T-helper 17 cell (primary cell): ENCODE data around the gene MYCBP2. TPM values are rescaled to one million over a fixed set of nuclear protein-coding genes. Genes with fewer than 3 reads are reported as not detected.
"Not testable (repeated sequence)": the region's sequence is repeated elsewhere in the genome, so short reads cannot be mapped to it uniquely, and the experiment has no call there.

Experiments
- ATAC-seq: fragments of 150-1000 bp; cut with Tn5 transposase; 2 replicates; pipeline ENCODE4 v1.10.0; 2021; ENCODE audit warnings: mild to moderate bottlenecking, moderate library complexity
- DNase-seq, 3 donors: peaks; one replicate each; pipeline versions ENCODE4 v3.0.0 to v3.0.0-alpha.2; 2020 to 2021
- H3K9me3 ChIP-seq: one replicate; pipeline ENCODE4 v1.7.0; 2013; ENCODE audit warnings: low read length, mild to moderate bottlenecking; ENCODE audit not compliant: control insufficient read depth, poor library complexity, severe bottlenecking
- H3K27ac Mint-ChIP-seq: one replicate; pipeline ENCODE4 v1.8.0; 2022; ENCODE audit warnings: mild to moderate bottlenecking, moderate library complexity, mixed read lengths
- H3K27me3 Mint-ChIP-seq: one replicate; pipeline ENCODE4 v1.8.0; 2022; ENCODE audit warnings: mixed read lengths
- H3K36me3 Mint-ChIP-seq: one replicate; pipeline ENCODE4 v1.8.0; 2022; ENCODE audit warnings: low read depth, mixed read lengths
- H3K4me1 Mint-ChIP-seq: one replicate; pipeline ENCODE4 v1.8.0; 2022; ENCODE audit warnings: mild to moderate bottlenecking, mixed read lengths
- H3K4me3 Mint-ChIP-seq: one replicate; pipeline ENCODE4 v1.8.0; 2022; ENCODE audit warnings: mild to moderate bottlenecking, moderate library complexity, mixed read lengths
- total RNA-seq, 4 donors: library from RNA in 2 of 4; stranded (reverse) in 2 of 4; gene quantifications; one replicate each; pipeline ENCODE4 v1.2.3 and lab custom pipeline; 2022 to 2026

The MYCBP2 gene
- total RNA-seq, 2 donors from 2014 or later: 146 to 160 TPM

DNA sequence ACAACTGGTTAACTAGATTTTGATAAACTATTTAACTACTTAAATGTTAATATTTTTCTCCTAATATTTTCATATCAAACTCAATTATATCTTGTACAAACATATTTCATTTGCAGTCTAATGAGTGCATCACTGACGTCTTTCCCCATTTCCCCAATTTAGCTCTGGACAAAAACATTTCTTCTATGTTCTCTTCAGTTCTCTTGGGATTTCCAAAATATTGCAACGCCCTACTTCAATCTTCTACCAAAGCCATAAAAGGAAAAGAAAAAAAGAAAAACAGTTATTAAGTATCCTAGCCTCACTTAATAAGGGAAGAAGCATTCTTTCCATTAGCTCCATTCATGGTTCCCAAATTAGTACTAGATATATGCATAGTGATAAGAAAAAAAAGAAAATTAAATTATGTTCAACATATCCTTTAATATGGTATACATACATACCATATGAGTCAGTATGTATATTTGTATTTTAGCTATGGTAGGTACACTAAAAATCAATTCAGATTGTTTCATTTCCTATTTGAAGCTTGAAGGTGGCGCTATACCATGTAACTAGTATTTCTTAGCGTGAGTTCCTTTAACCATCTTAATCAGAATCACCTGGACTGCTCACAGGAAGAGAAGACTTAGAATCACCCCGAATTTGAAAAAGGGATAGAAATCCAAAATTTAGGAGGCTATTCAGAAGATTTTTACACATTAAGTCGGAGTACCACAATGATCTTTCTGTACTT lies 309.8 kb downstream of the MYCBP2 start:
- no peaks in the 10 kb centered on the region for H3K27me3 Mint-ChIP-seq
- DNase-seq (no peak), ATAC-seq (no peak)
- H3K36me3 Mint-ChIP-seq: peaks cover 6% of the 10 kb centered on the region
- peak overlapping the region; percentile 12 for H3K4me3 Mint-ChIP-seq
- H3K4me1 Mint-ChIP-seq: peaks cover 34% of the 10 kb centered on the region
- H3K9me3 ChIP-seq: no peaks in the 10 kb centered on the region
- H3K27ac Mint-ChIP-seq: peak overlapping the region; percentile 85

DNA sequence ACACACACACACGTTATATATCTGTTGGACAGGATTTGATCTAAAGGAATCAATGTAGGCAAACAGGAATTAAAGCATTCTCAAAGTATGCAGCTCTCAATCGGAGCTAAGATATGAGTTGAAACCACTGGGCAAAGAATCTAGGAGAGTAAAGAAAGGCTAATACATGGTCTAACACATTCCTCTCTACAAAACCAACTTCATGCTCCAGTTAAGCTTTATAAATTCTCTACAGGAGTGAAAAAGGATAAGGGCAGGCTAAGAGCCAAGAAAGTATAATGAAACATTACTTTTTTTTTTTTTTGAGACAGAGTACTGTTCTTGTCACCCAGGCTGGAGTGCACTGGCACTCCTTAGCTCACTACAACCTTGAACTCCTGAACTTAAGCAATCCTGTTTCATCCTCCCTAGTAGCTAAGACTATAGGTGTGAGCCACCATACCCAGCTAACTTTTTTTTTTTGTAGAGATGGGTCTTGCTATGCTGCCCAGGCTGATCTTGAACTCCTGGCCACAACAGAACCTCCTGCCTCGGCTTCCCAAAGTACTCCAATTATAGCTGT lies 310.6 kb downstream of the MYCBP2 start:
- no peaks in the 10 kb centered on the region for H3K9me3 ChIP-seq
- Mint-ChIP-seq H3K36me3 (peaks cover 6% of the 10 kb centered on the region), H3K4me1 (peaks cover 35% of the 10 kb centered on the region), H3K27me3 (no peaks in the 10 kb centered on the region), H3K4me3 (no peak overlapping the region), H3K27ac (peak overlapping the region; percentile 85)
- ATAC-seq: no peak
- no peak for DNase-seq

DNA sequence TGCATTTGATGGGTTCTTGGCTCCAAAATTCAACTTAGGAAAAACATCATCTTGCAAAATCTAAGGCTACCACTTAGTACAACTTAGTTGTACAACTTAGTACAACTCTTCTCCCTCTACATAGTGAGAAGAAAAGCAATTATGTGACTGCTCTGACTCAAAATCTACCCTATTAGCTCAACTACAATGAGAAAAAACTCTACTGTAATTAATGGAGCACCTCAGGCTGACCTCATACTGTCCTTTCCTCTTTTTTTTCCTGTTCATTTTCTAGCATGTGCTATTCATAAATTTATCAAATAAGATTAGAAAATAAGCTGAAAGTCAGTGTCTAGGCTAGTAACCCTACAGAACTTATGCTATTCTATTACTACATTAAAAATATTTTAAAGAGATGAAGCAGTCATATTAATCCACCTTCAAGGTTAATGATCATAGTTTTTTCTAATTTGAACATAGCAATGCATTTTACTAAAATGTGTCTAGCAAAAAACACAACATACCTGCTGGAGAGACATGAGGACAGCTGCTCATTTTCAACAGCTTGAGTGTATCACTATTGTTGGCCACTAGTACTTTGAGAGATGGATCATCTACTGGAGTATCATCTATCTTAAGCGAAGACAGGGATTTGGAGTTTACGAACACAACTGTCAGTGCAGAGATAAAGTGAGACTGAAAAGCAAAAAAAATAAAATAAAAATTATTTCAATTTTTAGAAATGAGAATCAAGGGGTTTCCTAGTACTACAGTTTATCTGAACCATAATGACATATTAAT lies 311.8 kb downstream of the MYCBP2 start:
- Mint-ChIP-seq H3K4me1 (peaks cover 28% of the 10 kb centered on the region), H3K27ac (no peak overlapping the region), H3K27me3 (no peaks in the 10 kb centered on the region), H3K36me3 (peaks cover 6% of the 10 kb centered on the region), H3K4me3 (no peak overlapping the region)
- DNase-seq: no peak
- ATAC-seq: no peak
- no peaks in the 10 kb centered on the region for H3K9me3 ChIP-seq

DNA sequence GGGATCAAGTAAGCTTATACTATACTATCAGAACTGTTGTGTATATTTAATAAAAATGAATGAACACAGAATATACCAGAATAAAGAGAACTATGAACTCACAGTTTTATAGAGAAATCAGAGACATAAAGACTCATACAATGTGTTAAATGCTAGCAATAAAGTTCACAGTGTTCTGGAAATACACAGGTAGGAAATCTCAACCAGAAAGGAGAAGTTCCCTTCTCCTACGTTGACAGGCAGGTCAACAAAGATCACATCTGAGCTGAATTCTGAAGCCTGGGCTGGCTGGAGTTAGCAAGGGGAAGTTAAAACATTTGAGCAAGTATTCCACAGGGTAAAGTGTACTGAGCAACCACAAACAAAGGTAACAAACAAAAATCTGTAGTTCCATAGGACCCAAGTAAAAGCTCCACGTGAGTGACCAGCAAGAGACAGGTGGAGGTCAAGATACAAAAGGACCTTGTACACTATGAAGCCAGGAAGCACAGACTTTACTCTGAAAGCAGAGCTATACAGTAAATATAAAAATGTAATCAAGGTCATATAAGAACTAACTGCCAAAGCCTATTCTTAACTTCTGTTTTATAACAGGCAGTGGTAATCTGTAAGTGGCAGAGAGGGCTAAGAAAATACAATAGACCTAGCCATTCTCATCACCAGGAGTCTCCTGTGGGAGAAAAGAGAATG lies 312.9 kb downstream of the MYCBP2 start:
- ATAC-seq: no peak
- peaks cover 33% of the 10 kb centered on the region for H3K4me1 Mint-ChIP-seq
- no peak overlapping the region for H3K4me3 Mint-ChIP-seq
- DNase-seq: no peak
- peaks cover 6% of the 10 kb centered on the region for H3K36me3 Mint-ChIP-seq
- H3K9me3 ChIP-seq: no peaks in the 10 kb centered on the region
- no peaks in the 10 kb centered on the region for H3K27me3 Mint-ChIP-seq
- peak overlapping the region; percentile 79 for H3K27ac Mint-ChIP-seq

DNA sequence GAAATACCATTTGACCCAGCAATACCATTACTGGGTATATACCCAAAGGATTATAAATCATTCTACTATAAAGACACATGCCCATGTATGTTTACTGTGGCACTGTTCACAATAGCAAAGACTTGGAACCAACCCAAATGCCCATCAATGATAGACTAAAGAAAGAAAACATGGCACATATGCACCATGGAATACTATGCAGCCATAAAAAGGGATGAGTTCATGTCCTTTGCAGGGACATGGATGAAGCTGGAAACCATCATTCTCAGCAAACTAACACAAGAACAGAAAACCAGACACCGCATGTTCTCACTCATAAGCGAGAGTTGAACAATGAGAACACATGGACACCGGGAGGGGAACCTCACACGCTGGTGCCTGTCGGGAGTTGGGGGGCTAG lies 317.2 kb downstream of the MYCBP2 start:
- H3K4me3 Mint-ChIP-seq, H3K9me3 ChIP-seq, H3K36me3 Mint-ChIP-seq, H3K27me3 Mint-ChIP-seq, ATAC-seq, DNase-seq: not testable (repeated sequence)
- peak overlapping the region; percentile 86 for H3K27ac Mint-ChIP-seq
- H3K4me1 Mint-ChIP-seq: peaks cover 35% of the 10 kb centered on the region

DNA sequence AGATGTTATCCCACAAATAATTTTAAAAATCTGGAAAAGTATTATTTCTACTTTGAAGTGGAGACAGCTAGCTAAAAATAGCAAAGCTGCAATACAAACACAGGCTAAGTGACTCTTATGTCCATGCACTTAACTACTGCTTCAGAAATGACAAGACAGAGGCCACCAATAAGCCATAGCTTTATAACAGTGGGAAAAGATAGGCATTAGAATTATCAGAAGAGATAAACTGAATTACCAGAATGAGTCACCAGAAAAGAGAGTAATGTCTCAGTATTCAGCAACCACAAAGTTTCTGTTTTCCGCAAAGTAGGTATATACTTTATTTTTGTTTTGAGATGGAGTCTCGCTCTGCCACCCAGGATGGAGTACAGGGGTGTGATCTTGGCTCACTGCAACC lies 317.9 kb downstream of the MYCBP2 start:
- ATAC-seq (peak; percentile 30), DNase-seq (no peak)
- H3K27ac Mint-ChIP-seq: peak overlapping the region; percentile 86
- H3K9me3 ChIP-seq: no peaks in the 10 kb centered on the region
- no peak overlapping the region for H3K4me3 Mint-ChIP-seq
- peaks cover 29% of the 10 kb centered on the region for H3K4me1 Mint-ChIP-seq
- H3K36me3 Mint-ChIP-seq: peaks cover 2% of the 10 kb centered on the region
- no peaks in the 10 kb centered on the region for H3K27me3 Mint-ChIP-seq

DNA sequence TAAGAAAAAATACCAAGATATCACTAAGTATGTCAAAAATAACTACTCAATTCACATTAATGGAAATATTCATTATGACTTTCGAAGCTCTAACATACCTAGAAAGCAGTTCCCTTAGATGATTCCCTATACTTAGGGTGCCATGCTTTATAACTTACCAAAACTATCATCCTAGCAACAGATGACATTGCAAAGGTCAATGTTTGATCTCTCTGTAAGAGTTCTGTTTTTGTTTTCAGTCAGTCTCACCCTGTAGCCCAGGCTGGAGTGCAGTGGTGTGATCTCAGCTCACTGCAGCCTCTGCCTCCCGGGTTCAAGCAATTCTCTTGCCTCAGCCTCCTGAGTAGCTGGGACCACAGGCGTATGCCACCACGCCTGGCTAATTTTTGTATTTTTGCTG lies 318.6 kb downstream of the MYCBP2 start:
- DNase-seq, H3K27me3 Mint-ChIP-seq, H3K9me3 ChIP-seq, H3K4me3 Mint-ChIP-seq, H3K36me3 Mint-ChIP-seq: not testable (repeated sequence)
- H3K27ac Mint-ChIP-seq: peak overlapping the region; percentile 86
- peaks cover 26% of the 10 kb centered on the region for H3K4me1 Mint-ChIP-seq
- peak; percentile 48 for ATAC-seq

DNA sequence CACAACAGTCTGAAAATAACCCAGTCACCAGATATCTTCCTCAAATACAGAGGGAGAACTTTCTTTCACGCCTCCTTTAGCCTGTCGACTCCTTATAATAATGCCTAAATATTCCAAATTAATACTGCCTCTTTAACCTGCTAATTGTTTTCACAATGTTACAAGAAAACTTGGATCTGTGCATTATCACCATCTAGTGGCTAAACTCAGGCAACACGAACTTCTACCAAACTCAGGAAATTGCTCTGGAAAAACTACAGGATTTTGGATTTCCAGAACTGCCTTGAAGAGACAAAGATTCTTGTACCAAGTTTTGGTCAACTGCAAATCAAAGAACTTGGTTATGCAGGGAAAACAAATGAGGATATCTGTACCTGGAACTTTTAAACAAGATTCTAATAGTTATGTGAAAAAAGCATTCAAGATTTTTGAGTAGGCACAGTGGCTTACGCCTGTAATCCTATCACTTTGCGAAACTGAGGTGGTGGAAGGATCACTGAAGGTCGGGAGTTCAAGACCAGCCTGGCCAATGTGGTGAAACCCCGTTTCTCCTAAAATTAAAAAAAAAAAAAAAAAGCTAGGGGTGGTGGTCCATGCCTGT lies 324.2 kb downstream of the MYCBP2 start:
- no peak overlapping the region for H3K4me3 Mint-ChIP-seq

DNA sequence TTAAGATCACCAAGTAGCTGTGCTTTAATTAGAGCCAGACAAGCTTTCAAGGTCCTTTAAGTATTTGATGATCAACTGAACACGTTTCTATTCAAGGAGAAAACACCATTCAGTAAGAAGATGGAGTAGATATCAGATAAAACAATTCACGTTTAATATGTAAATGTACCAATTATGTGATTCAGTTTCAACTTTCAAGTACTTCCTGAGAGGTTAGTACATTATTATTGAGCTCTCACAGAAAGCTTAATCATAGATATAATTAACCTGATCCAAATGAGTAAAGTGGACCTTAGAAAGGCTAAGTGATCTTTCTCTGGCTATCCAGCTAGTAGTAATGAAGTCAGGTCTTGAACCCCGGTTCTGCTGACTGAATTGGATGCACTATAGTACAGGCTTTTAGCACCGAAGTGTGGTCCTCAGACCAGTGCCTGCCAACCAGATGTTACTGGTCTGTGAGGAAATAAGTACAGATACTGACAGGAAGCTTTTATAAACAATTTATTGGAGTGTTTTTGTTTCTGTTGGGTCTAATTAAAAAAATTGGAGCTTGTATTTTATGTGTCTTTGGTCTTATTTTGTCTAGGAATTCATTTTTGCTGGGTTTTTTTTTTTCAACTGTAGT lies 324.8 kb downstream of the MYCBP2 start:
- H3K27ac Mint-ChIP-seq: peak overlapping the region; percentile 79
- H3K9me3 ChIP-seq: no peaks in the 10 kb centered on the region
- H3K27me3 Mint-ChIP-seq: no peaks in the 10 kb centered on the region
- ATAC-seq: peak; percentile 38
- no peak for DNase-seq
- H3K4me3 Mint-ChIP-seq: no peak overlapping the region
- H3K4me1 Mint-ChIP-seq: peaks cover 37% of the 10 kb centered on the region
- H3K36me3 Mint-ChIP-seq: peaks cover 6% of the 10 kb centered on the region

More for the DNA sequence above, 324.2 kb downstream of the MYCBP2 start:
- no peaks in the 10 kb centered on the region for H3K9me3 ChIP-seq
- Mint-ChIP-seq H3K27ac (peak overlapping the region; percentile 79), H3K4me1 (peaks cover 39% of the 10 kb centered on the region), H3K36me3 (peaks cover 6% of the 10 kb centered on the region), H3K27me3 (no peaks in the 10 kb centered on the region)
- DNase-seq (no peak), ATAC-seq (peak; percentile 30)

DNA sequence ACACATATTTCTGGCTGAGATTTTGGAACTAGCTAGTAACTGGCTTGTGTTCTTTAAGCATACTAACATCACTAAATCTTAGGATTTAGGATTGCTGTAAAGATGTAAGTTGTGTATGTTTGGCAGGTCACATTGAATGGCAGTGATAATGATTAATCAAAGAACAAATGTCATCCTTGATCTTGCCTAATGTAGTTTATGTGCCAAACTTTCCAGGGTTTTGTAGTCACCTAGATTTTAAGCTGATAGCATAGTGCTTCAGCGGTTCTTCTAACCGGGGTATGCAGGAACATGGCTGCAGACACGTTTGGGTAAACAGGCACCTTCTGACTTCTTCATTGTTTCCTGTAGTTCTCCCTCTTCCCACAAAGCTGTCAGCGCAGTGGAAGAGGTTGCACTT lies 325.4 kb downstream of the MYCBP2 start:
- Mint-ChIP-seq H3K36me3 (peaks cover 6% of the 10 kb centered on the region), H3K27ac (peak overlapping the region; percentile 79), H3K4me3 (peak overlapping the region; percentile 19), H3K4me1 (peaks cover 37% of the 10 kb centered on the region), H3K27me3 (no peaks in the 10 kb centered on the region)
- ATAC-seq (peak; percentile 11), DNase-seq (no peak)
- no peaks in the 10 kb centered on the region for H3K9me3 ChIP-seq

DNA sequence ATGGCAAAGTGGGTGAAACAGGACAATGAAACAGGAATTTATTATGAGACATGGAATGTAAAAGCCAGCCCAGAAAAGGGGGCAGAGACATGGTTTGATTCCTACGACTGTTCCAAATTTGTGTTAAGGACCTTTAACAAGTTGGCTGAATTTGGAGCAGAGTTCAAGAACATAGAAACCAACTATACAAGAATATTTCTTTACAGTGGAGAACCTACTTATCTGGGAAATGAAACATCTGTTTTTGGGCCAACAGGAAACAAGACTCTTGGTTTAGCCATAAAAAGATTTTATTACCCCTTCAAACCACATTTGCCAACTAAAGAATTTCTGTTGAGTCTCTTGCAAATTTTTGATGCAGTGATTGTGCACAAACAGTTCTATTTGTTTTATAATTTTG lies 326.4 kb downstream of the MYCBP2 start:
- no peak for ATAC-seq
- H3K9me3 ChIP-seq: no peaks in the 10 kb centered on the region
- Mint-ChIP-seq H3K4me1 (peaks cover 41% of the 10 kb centered on the region), H3K27me3 (no peaks in the 10 kb centered on the region), H3K4me3 (no peak overlapping the region), H3K27ac (peak overlapping the region; percentile 79), H3K36me3 (peaks cover 6% of the 10 kb centered on the region)
- no peak for DNase-seq
